H9 (cell line): ENCODE results near the gene SORCS2. TPM values are rescaled to one million over a fixed set of nuclear protein-coding genes. Genes with fewer than 3 reads are reported as not detected.

Source experiments
- DNase-seq: peaks from one replicate; pipeline ENCODE4 v3.0.0-alpha.2; 2017
- H2AFZ ChIP-seq: one replicate; pipeline ENCODE4 v1.6.1; 2013; ENCODE audit warnings: mild to moderate bottlenecking, low read length, control low read depth, moderate library complexity
- H2AK5ac ChIP-seq: 2 replicates; pipeline ENCODE4 v1.6.1; 2013; ENCODE audit warnings: low read length, control low read depth, mixed read lengths; ENCODE audit not compliant: insufficient read length
- H2BK120ac ChIP-seq: one replicate; pipeline ENCODE4 v1.6.1; 2013; ENCODE audit warnings: low read depth, mild to moderate bottlenecking, low read length, control low read depth, inconsistent platforms; ENCODE audit not compliant: poor library complexity, severe bottlenecking
- H2BK12ac ChIP-seq: 2 replicates; pipeline ENCODE4 v1.6.1; 2013; ENCODE audit warnings: low read length, control low read depth, mixed read lengths, low read depth; ENCODE audit not compliant: insufficient read length
- H2BK15ac ChIP-seq: 2 replicates; pipeline ENCODE4 v1.6.1; 2013; ENCODE audit warnings: low read depth, low read length, control low read depth
- H2BK20ac ChIP-seq: one replicate; pipeline ENCODE4 v1.6.1; 2013; ENCODE audit warnings: low read depth, mild to moderate bottlenecking, low read length, control low read depth, inconsistent platforms; ENCODE audit not compliant: poor library complexity, severe bottlenecking
- H2BK5ac ChIP-seq: 2 replicates; pipeline ENCODE4 v1.6.1; 2013; ENCODE audit warnings: low read length, control low read depth, mixed read lengths; ENCODE audit not compliant: insufficient read length
- H3K14ac ChIP-seq: 2 replicates; pipeline ENCODE4 v1.6.1; 2013; ENCODE audit warnings: low read length, control low read depth; ENCODE audit not compliant: insufficient read depth
- H3K18ac ChIP-seq: 2 replicates; pipeline ENCODE4 v1.6.1; 2013; ENCODE audit warnings: low read depth, mild to moderate bottlenecking, mixed read lengths, low read length, control low read depth; ENCODE audit not compliant: insufficient read length
- H3K23ac ChIP-seq: 2 replicates; pipeline ENCODE4 v1.6.1; 2013; ENCODE audit warnings: low read length, control low read depth, mixed read lengths, low read depth; ENCODE audit not compliant: insufficient read length
- H3K23me2 ChIP-seq: 2 replicates; pipeline ENCODE4 v1.6.1; 2013; ENCODE audit warnings: low read depth, mild to moderate bottlenecking, mixed read lengths, low read length, control low read depth; ENCODE audit not compliant: insufficient read length, poor library complexity, severe bottlenecking
- H3K27ac ChIP-seq: 2 replicates; pipeline ENCODE4 v1.5.1; 2013; ENCODE audit warnings: low read length, control low read depth, mixed read lengths, low read depth; ENCODE audit not compliant: insufficient read length
- H3K27me3 ChIP-seq: 2 replicates; pipeline ENCODE4 v1.6.1; 2013; ENCODE audit warnings: low read length, control low read depth, inconsistent platforms; ENCODE audit not compliant: insufficient read depth
- H3K4ac ChIP-seq: 2 replicates; pipeline ENCODE4 v1.6.1; 2013; ENCODE audit warnings: low read depth, mild to moderate bottlenecking, control low read depth, inconsistent platforms, low read length, moderate library complexity
- H3K4me1 ChIP-seq: 2 replicates; pipeline ENCODE4 v1.6.1; 2013; ENCODE audit warnings: low read length, control low read depth, inconsistent platforms; ENCODE audit not compliant: insufficient read depth
- H3K4me2 ChIP-seq: 2 replicates; pipeline ENCODE4 v1.6.1; 2013; ENCODE audit warnings: low read length, control low read depth, mixed read lengths; ENCODE audit not compliant: insufficient read length, insufficient read depth
- H3K56ac ChIP-seq: 2 replicates; pipeline ENCODE4 v1.6.1; 2013; ENCODE audit warnings: low read depth, mild to moderate bottlenecking, mixed read lengths, low read length, control low read depth; ENCODE audit not compliant: insufficient read length
- H3K79me1 ChIP-seq: 2 replicates; pipeline ENCODE4 v1.6.1; 2013; ENCODE audit warnings: low read depth, mild to moderate bottlenecking, moderate library complexity, low read length, control low read depth, inconsistent platforms; ENCODE audit not compliant: insufficient read depth, poor library complexity, severe bottlenecking
- H3K79me2 ChIP-seq: 2 replicates; pipeline ENCODE4 v1.6.1; 2013; ENCODE audit warnings: low read length, control low read depth, inconsistent platforms; ENCODE audit not compliant: insufficient read depth
- H3K9ac ChIP-seq: 2 replicates; pipeline ENCODE4 v1.6.1; 2013; ENCODE audit warnings: low read length, control low read depth, mixed read lengths; ENCODE audit not compliant: insufficient read length; ENCODE audit errors: extremely low read depth
- H3K9me3 ChIP-seq: one replicate; pipeline ENCODE4 v1.6.1; 2013; ENCODE audit warnings: low read depth, low read length, inconsistent platforms; ENCODE audit not compliant: control insufficient read depth
- H3T11ph ChIP-seq: one replicate; pipeline ENCODE4 v1.6.1; 2013; ENCODE audit warnings: mild to moderate bottlenecking, low read length, control low read depth, inconsistent platforms
- H4K20me1 ChIP-seq: one replicate; pipeline ENCODE4 v1.6.1; 2013; ENCODE audit not compliant: control insufficient read depth, insufficient read length, insufficient read depth
- H4K5ac ChIP-seq: 2 replicates; pipeline ENCODE4 v1.6.1; 2013; ENCODE audit warnings: low read depth, mild to moderate bottlenecking, mixed read lengths, low read length, control low read depth; ENCODE audit not compliant: insufficient read length
- H4K8ac ChIP-seq: replicated peaks from 2 replicates; pipeline ENCODE4 v1.6.1; 2013; ENCODE audit warnings: low read length, control low read depth, mixed read lengths, low read depth; ENCODE audit not compliant: insufficient read length
- H4K91ac ChIP-seq: 2 replicates; pipeline ENCODE4 v1.6.1; 2013; ENCODE audit warnings: low read depth, mild to moderate bottlenecking, moderate library complexity, mixed read lengths, low read length, control low read depth; ENCODE audit not compliant: insufficient read length
- H3K27ac Mint-ChIP-seq, 3 experiments: 2 replicates in 2 of 3; 3 replicates in 1 of 3; pipeline ENCODE4 v1.8.0; 2020 to 2021; ENCODE audit warnings: mixed read lengths in 3 of 3, mild to moderate bottlenecking in 1 of 3, moderate library complexity in 1 of 3
- H3K27me3 Mint-ChIP-seq: 2 replicates; pipeline ENCODE4 v1.8.0; 2021; ENCODE audit warnings: low read depth, mild to moderate bottlenecking, moderate library complexity, mixed read lengths
- H3K36me3 Mint-ChIP-seq, 3 experiments: 2 replicates in 2 of 3; 3 replicates in 1 of 3; pipeline ENCODE4 v1.8.0; 2020 to 2021; ENCODE audit warnings: low read depth in 3 of 3, mixed read lengths in 3 of 3; ENCODE audit not compliant: insufficient read depth in 1 of 3
- H3K4me1 Mint-ChIP-seq, 2 experiments: 2 replicates each; pipeline ENCODE4 v1.8.0; 2020; ENCODE audit warnings: mixed read lengths in 2 of 2
- H3K4me3 Mint-ChIP-seq, 2 experiments: 2 replicates in 1 of 2; 3 replicates in 1 of 2; pipeline ENCODE4 v1.8.0; 2020 to 2021; ENCODE audit warnings: mild to moderate bottlenecking in 2 of 2, mixed read lengths in 2 of 2, moderate library complexity in 1 of 2
- H3K9me3 Mint-ChIP-seq, 2 experiments: 2 replicates in 1 of 2; 3 replicates in 1 of 2; pipeline ENCODE4 v1.8.0; 2020; ENCODE audit warnings: mild to moderate bottlenecking in 2 of 2, mixed read lengths in 2 of 2, moderate library complexity in 1 of 2
- WGBS: extraction: QIAGEN DNeasy Blood & Tissue Kit; methylation state at CpG from one replicate; pipeline ENCODE4 v1.1.7; 2013; ENCODE audit warnings: missing lambda C conversion rate, low lambda C conversion rate, mixed read lengths; ENCODE audit not compliant: insufficient read length; ENCODE audit errors: extremely low coverage; 5-methylcytosine and 5-hydroxymethylcytosine counted together
- total RNA-seq: library from RNA; stranded (reverse); gene quantifications from 2 replicates; pipeline ENCODE4 v1.2.1, GENCODE V29; 2021
- TF ChIP-seq, protein P1 (sequence below): fragments of 200-600 bp; sonication (generic); conservative IDR thresholded peaks from 3 replicates; pipeline ENCODE4 v1.8.0; 2021; ENCODE audit warnings: antibody characterized with exemption, mild to moderate bottlenecking

SORCS2 gene
- total RNA-seq, 1 experiment from 2014 or later: 0.57 TPM

- H3K4me3 Mint-ChIP-seq: no peak overlapping the region
- no peak overlapping the region for H3K27ac Mint-ChIP-seq
- Histone ChIP-seq H2BK15ac (no peak overlapping the region), H3K79me2 (no peaks in the 10 kb centered on the region), H3K23ac (no peak overlapping the region), H2BK12ac (no peak overlapping the region), H3K4me1 (no peaks in the 10 kb centered on the region; the same call in none of the 2 replicates), H3K9me3 (no peaks in the 10 kb centered on the region), H2AK5ac (no peak overlapping the region), H3K14ac (no peak overlapping the region), H2BK120ac (no peak overlapping the region), H4K5ac (no peak overlapping the region), H3K27ac (no peak overlapping the region), H2AFZ (no peak overlapping the region), H3K9ac (no peak overlapping the region), H2BK5ac (no peak overlapping the region), H3K56ac (no peak overlapping the region), H4K20me1 (no peaks in the 10 kb centered on the region), H3T11ph (no peak overlapping the region), H3K4ac (no peak overlapping the region), H2BK20ac (no peak overlapping the region), H4K91ac (no peak overlapping the region), H3K79me1 (no peaks in the 10 kb centered on the region), H3K23me2 (no peaks in the 10 kb centered on the region), H4K8ac (no peak overlapping the region), H3K27me3 (no peaks in the 10 kb centered on the region), H3K4me2 (no peak overlapping the region), H3K18ac (no peak overlapping the region)
- peaks cover 0 to 1% of the 10 kb centered on the region in 2 experiments; a peak in 2 of 5 replicates for H3K9me3 Mint-ChIP-seq
- H3K4me1 Mint-ChIP-seq: peaks cover 8 to 17% of the 10 kb centered on the region in 2 experiments
- no peak for DNase-seq
- no peaks in the 10 kb centered on the region for H3K36me3 Mint-ChIP-seq
- TF ChIP-seq, protein P1, sequence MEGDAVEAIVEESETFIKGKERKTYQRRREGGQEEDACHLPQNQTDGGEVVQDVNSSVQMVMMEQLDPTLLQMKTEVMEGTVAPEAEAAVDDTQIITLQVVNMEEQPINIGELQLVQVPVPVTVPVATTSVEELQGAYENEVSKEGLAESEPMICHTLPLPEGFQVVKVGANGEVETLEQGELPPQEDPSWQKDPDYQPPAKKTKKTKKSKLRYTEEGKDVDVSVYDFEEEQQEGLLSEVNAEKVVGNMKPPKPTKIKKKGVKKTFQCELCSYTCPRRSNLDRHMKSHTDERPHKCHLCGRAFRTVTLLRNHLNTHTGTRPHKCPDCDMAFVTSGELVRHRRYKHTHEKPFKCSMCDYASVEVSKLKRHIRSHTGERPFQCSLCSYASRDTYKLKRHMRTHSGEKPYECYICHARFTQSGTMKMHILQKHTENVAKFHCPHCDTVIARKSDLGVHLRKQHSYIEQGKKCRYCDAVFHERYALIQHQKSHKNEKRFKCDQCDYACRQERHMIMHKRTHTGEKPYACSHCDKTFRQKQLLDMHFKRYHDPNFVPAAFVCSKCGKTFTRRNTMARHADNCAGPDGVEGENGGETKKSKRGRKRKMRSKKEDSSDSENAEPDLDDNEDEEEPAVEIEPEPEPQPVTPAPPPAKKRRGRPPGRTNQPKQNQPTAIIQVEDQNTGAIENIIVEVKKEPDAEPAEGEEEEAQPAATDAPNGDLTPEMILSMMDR: no peak
- no CpG with 5 or more reads among the region's 5 CpGs for WGBS
- no peaks in the 10 kb centered on the region; the same call in 1 of the 2 replicates for H3K27me3 Mint-ChIP-seq
Measured at GRCh38 chr4:7323461-7323871, 131.1 kb downstream of the SORCS2 start.
